ENCODE results near the gene NTSR1.

The NTSR1 gene

GRCh38 chr20:62791301-62792181 is 82.9 kb downstream of the NTSR1 start:
- peak; percentile 78 to 79 for DNase-seq

GRCh38 chr20:62792182-62792939 is 83.7 kb downstream of the NTSR1 start:
- peak in 1 of 2 donors; percentile 16 for DNase-seq

DNA sequence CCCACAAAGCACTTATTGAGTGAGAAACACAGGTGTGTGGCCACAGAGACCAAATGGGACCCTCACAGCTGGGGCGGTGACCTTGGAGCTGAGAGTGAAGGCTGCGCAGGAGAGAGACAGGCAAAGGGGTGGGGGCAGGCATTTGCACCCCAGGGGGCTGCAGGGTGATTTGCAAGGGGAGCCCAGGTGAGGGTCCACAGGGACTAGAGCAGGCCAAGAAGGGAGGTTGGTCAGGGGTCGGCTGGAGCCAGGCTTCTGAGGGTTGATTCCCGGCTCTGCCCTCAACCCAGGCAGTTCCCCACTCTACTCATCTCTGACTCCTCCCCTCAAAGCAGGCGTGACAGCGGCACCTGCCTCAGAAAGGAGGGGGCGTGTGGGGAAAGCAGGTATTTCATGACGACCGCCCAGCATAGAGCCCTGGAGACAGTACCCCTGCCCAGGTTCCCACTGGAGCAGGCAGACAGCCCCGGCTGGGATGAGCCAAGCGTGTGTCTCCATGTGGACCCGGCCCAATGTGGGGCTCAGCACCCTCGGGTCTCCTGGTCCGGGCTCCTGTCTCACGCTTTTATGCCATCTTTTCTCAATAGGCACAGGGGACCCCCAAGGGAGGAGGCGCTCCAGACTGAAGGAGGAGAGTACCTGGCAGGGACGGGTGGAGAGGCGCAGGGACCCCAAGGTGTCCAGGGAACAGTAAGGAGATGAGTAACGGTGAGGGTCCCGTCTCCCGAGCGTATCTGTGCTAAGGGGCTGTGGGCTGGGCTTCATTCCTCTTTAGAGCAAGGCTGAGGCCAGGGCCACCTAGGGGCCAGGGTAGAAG is 84.5 kb downstream of the NTSR1 start:
- DNase-seq, result peak in 1 of 2 donors; percentile 18

- no peak for DNase-seq
Measured at GRCh38 chr20:62793757-62794006, 85.0 kb downstream of the NTSR1 start.

GRCh38 chr20:62794007-62794724 is 85.5 kb downstream of the NTSR1 start:
- peak; percentile 94 to 96 for DNase-seq

DNA sequence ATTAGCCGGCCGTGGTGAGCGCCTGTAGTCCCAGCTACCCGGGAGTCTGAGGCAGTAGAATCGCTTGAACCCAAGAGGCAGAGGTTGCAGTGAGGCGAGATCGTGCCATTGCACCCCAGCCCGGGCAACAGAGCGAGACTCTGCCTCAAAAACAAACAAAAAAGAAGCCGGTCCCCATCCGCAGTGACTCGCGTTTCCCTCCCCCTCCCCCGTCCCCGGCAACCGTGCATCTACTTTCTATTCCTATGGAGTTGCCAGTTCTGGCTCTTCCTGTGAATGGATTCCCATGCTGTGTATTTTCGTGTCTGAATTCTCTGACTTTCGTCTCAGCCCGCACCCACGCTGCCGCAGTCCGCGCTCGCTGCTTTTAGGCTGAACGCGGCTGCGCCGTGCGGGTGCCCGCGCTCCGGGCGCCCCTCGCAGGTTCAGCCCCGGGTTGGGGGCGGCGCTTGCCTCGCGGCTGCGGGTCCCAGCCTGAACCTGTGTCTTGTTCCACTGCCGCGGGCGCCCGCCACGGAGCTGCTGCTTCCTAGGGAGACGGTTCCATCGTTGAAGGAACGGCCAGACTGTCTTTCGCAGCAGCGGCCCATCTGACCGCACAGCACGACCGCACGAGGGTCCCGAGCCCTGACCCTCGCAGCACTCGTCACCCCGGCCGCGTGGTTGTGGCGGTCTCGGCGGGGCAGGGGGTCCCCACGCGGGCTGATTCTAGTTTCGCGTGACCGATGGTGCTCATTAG is 86.6 kb downstream of the NTSR1 start:
- DNase-seq, result peak; percentile 74 to 80

DNA sequence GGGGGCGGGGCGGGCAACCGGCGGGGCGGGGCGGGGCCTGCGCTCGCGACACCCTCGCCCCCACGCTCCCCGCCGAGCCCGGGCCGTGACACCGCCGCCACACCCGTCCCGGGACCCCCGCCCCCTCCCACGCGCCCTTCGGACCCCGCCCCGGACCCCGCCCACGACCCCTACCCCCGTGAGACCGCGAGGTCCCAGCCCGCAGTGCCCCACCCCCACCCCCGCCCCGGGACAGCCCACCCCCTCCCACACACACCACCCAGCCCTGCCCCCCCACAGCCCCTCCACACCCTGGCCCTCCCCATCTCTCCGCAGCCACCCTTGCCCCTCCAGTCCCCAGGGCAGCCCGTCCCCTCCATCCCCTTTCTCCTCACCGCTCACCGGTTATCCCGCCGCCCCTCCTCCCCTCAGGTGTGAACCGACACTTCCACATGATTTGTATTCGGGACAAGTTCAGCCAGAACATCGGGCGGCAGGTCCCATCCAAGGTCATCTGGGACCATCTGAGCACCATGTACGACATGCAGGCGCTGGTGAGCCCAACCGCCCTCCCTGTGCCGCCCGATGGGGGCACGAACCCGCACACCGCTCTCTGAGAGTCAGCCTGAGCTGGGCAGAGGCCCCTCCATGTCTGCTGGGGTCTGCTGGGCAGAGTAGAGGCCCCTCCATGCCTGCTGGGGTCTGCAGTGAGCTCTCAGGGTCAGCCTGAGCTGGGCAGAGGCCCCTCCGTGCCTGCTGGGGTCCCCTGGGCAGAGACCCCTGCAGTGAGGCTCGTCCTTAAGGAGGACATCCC is 88.3 kb downstream of the NTSR1 start:
- no peak for DNase-seq

- DNase-seq, result no peak
Measured at GRCh38 chr20:62797671-62798532, 89.3 kb downstream of the NTSR1 start.

- no peak for DNase-seq
Measured at GRCh38 chr20:62799036-62799435, 90.4 kb downstream of the NTSR1 start.

- DNase-seq, result no peak
Measured at GRCh38 chr20:62799459-62799858, 90.8 kb downstream of the NTSR1 start.

DNA sequence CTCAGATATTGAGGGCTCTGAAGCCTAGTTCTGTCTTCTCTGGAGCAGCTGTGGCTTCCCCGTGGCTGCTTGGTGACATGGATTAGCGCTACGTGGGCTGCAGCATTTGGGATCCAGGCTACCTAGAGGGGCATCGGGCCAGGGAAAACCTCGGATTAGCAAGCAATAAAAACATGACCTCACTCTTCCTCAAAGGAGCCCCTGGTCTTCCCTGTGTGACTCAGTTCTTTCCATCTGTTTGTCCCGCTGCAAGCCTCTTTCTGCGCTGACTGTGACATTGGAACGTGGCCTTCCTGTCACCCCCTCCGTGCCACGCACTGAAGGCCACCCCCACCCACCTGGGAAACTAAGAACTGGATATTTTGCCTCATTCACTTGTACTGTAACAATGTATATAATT is 91.2 kb downstream of the NTSR1 start:
- DNase-seq, result no peak

- DNase-seq, result no peak
Measured at GRCh38 chr20:62800314-62801259, 92.0 kb downstream of the NTSR1 start.

DNA sequence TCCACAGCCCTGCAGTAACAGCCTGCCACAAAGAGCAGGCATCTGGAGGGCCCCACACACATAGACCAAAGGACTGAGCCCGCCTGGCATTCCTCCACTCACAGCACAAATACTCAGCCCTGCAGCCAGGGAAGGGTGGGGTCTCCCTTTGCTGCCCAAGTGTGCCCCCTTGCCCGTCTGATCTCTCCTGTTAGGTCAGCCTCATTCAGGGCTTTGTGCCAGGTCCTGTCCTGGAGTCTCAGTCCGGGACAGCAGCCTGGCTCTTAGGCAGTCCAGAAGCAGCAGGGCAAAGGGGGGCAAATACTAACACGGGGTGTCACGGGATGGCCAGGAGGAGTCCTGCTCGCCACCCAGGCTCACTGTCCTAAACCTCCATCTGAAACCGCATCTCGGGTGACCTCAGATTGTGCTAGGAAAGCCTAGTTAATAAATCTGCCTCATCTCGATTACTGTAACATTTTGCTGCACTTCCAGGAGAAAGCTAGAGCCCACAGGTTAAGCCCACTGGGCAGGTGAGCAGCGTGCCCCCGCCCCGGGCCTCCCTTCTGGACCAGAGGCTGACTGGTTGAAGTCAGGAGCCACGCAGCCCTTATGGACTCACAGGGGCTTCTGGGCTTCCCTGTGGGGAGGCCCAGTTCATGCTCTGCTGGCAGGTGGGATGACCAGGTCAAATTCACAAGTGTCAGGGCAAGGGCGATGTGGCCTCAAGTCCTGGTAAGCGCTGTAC is 92.8 kb downstream of the NTSR1 start:
- DNase-seq, result no peak

DNA sequence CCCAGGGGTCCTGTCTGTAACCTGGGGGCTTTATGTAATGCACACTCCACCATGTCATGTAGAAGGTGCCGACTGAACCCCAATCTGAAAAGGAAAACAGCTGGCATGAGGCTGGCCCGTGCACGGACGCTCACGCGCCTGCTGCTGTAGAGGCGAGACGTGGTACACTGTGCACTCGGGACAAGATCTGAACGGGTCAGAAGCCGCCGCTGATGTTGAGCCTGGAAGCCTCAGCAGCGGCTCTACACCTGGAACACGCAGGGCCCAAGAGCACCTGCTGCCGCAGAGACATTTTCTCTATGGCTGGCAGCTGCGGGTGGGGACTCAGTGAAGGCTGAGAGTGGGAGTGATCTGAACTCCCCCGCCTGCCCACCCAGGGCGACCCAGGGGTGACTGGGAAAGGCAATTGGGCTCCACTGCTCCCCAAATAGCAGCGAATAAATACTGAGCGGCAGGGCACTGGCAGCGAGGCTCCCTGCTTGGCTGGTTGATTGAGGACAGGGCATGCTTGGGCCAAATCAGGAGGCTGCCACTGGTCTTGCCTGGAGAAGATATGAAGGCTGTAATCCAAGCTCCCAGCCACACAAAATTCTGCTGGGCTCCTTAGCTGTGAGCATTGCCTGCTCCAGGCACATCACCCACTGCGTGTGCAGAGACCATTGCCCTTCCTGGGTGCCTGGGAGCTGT is 93.5 kb downstream of the NTSR1 start:
- DNase-seq, result no peak

- DNase-seq, result peak in 1 of 2 donors; percentile 36
Measured at GRCh38 chr20:62804021-62804626, 95.5 kb downstream of the NTSR1 start.

GRCh38 chr20:62804627-62805154 is 96.1 kb downstream of the NTSR1 start, which contains the start of gene OGFR:
OGFR (plus strand) TSS chr20:62804835; CDS start chr20:62804860, 25 bp downstream.
- DNase-seq, result peak; percentile 68 to 74

Measured in stimulated activated CD4-positive, alpha-beta T cell treated with anti-CD3 and anti-CD28 coated beads, Interleukin-2, amount 100 ng/mL, for 24 hours (primary cell).